Stimulated activated naive CD4-positive, alpha-beta T cell (primary cell): ENCODE data around the gene GAPVD1.

Experiments
- DNase-seq, 6 experiments: peaks; one replicate each; lab custom pipeline; 2025; lab: John Stamatoyannopoulos, UW

GAPVD1 gene

DNA sequence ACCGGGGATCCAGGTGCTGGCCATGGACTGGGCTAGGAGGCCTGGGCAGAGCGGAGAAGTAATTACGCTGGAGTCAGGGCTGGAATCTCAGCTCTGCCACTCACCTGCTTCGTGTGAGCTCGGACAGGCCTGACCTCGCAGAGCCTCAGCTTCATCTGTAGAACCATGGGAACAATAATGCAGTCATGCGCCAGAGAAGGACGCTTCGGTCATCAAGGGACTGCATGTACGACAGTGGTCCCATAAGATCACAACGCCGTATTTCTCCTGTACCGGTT is 145.1 kb downstream of the GAPVD1 start:
- DNase-seq = no peak

DNA sequence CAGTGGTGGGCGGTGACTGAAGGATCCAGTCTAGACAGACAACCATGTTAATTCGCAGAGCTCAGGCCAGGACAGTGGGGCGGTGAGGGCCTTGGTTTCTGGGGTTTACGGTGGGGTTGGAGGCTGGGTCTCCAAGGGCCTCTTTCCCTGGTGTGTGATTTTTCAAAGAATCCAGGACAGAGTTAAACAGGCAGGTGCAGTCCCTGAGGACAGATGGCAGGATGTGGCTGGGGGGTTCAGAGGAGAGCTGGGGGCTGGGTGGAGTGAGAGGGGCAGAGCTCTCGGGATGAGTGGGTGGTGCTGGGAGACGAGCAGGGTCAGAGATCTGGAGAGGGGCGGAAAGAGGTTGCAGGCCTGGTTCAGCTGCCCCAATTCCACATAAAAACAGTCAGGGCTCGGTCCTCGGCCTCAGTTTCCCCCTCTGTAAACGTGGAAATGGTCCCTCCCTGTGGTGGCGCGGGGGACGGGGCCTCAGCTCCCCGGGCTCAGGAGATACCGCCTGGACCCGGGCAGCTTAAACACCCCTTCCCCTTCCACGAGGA is 145.9 kb downstream of the GAPVD1 start:
- no peak for DNase-seq

DNA sequence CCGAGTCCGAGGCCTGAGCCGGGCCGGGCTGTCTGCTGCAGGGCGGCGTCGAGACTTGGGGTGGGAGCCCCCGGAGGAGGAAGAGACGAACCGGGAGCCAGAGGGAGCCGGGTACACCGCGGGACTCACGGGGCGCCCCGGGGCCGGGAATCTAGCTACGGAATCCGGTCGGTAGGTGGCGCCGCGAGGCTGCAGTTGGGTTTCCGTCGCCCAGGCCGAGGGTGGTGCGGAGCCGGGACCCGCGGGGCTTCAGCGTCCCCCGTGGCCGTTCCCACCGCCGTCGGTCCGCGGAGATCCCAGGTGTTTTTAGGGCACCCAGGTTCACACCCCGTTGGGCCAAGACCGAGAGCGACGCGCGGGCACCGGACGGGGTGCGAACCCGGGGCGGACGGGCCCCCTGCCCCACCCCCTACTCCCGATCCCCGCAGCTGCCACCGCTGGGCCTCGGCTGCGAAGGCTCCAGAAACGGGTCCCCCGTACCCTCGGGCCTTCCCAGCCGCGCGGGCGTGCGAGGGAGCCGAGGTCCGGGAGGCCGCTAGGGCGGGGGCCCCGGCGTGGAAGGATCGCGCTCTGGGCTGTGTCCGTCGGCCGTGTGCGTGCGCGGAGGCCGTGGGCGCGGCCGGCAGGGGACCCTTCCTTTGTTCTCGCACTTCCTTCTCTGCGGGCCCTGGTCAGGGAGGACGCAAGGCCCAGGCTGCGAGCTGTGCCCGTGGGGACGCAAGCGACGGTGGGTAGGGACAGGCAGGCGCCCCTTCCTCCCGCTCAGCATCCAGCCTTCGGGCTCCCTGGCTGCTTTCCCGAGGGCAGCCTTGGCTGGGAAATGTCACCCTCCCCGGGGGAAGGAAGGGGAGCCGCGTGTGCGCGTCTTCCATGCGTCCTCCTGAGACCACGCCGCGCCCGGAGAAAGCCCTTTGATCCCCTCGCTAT is 146.6 kb downstream of the GAPVD1 start:
- peak; percentile 27 to 73 (median 59) for DNase-seq

DNA sequence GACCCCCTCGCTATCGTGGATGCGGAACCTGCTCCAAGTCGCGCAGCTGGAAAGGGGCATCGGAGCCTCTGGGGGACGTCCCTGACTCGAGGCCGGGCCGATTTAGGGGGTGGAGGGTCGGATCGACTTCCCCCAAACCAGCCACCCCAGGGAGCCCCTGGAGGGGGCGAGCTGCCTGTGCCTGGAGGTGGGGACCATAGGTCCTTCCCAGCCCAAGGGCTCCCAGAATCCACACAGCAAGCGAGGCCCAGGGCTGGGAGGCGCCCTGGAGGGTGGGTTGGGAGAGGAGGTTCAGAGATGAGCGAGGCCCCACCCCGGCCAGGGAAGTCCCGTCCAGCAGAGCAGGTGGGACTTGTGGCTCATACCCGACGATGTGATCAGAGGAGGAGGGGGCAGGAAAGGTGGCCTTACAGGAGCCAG is 147.6 kb downstream of the GAPVD1 start:
- DNase-seq = no peak

DNA sequence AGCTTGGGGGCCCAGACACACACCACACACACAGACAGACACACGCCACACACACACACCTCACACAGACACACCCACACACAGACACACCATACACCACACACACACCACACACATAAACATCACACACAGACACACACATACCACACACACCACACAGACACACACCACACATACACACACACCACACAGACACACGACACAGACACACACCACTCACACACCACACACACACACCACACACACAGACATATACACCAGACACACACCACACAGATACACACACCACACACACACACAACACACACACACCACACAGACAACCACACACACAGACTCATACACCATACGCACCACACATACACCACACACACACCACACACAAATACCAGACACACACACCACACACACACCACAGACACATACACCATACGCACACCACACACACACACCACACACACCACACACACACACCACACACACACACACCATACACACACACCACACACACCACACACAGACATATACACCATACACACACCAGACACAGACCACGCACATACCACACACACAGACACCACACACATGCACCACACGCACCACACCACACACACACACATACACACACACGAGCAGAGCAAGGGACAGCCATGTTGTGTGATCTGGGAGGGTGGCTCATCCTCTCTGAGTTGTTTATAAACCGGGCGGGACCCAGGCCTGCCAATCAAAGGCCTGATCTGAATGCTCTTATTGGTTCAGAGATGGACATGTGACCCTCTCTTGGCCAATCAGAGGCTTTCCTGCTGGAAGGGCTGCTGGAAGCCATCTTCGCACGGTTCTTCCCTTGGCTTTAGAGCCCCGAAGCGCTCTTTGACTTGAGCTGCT is 148.3 kb downstream of the GAPVD1 start:
- DNase-seq = peak in 3 of 6 experiments; percentile 10 to 55 (median 10)

DNA sequence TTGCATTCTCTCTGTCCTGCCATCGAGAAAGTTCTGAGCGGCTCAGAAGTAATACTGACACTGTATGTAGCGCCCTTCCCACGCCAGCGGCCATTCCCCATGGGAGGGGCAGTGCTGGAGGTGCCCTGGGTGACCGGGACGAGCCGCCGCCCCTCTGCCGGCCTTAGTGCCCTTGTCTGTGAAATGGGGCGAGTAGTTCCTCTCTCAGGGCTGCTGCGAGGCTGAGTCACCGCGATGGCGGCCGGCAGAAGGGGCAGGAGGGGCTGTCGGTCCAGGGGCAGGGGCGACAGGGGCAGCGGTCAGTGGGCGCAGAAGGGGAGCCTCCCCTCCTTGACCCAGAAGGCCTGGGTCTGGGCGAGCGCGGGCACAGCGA is 148.9 kb downstream of the GAPVD1 start:
- no peak for DNase-seq

DNA sequence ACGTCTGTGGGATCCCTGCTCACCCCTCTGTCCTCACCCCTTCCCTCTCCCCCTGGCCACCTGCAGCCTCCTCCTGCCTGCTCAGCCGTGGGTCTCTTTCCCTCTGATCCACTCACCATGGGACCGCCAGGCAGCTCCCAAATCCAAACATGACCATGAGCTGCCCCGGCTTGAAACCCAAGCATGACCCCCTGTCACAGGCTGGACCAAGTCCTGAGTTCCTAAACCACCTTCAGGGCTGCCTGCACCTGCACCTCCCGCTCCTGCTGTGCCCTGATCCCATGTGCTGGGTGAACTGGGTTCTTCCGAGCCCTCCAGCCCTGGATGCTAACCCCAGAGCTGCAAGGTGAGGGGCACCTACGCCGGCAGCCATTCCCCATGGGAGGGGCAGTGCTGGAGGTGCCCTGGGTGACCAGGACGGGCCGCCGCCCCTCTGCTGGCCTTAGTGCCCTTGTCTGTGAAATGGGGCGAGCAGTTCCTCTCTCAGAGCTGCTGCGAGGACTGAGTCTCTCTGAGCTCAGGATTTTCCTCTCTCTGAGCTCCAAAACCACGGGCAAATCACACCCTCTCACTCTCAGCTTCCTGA is 149.6 kb downstream of the GAPVD1 start:
- DNase-seq = no peak

DNA sequence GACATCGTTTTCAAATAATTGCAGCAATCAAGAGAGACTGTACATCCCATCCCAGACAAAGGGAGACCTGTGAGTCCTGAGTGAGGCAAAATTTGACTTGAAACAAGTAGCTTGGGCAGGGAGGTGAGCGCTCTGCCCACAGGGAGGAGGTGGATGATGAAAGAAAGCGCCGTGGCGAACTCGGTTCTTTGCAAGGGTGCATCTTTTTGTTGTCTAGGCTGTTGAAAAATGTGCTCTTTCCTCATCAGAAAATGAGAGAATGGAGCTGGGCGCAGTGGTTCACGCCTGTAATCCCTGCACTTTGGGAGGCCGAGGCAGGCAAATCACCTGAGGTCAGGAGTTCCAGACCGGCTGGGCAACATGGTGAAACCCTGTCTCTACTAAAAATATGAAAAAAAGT is 150.5 kb downstream of the GAPVD1 start:
- DNase-seq = no peak

DNA sequence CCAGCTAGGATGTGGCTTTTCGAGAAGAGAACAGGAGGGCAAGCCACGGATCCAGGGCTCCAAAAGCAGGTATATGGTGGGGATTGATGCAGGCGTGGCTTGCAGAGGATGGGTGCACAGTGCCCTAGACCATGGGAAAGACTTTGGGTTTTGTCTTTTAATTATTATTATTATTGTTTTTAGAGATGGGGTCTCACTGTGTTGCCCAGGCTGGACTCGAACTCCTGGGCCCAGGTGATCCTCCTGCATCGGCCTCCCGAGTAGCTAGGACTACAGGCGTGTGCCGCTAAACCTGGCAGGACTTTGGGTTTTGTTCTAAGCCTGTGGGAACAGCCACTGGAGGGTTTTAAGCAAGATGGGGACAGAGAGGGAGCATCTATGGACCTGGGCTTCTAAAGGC is 152.0 kb downstream of the GAPVD1 start:
- DNase-seq = no peak

DNA sequence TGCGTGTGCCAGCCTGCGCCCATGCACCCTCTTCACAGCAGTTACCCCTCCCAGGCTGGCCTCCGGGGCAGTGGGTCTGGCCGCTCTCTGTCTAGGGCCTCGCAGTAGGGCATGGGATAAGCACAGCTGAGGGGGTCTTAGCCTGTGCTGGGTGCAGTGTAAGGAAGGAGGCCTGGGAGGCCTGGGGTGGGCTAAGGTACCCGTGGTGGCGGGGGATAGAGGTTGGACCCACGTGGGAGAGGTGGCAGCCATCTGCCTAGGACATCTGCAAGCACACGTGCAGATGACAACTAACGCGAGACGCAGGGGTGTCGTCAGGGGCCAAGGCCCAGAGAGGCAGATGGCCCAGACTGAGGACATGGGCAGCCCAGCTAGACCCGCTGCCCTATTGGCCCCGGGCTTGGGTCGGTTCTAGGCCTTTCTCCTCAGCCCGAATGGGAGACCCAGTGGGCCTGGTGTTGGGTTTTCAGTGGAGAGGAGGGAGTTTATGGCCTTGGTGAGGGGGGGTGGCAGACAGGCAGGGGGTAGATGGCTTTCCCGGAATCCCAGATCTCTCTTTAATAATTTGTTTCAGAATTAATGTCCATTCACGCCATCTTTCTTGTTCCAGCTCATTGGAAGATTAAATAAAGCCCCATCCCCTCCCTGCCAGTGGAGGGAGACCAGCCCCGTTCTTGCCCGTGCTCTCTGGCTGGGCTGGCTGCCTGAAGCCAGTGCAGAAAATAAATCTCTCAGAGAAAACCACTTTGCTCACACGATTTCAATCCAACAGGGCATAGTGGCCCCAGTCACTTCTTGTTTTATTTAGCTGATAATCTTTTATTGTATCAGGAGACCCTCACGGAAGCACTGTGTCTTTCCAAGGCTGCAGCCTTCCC is 154.2 kb downstream of the GAPVD1 start:
- DNase-seq = no peak

DNA sequence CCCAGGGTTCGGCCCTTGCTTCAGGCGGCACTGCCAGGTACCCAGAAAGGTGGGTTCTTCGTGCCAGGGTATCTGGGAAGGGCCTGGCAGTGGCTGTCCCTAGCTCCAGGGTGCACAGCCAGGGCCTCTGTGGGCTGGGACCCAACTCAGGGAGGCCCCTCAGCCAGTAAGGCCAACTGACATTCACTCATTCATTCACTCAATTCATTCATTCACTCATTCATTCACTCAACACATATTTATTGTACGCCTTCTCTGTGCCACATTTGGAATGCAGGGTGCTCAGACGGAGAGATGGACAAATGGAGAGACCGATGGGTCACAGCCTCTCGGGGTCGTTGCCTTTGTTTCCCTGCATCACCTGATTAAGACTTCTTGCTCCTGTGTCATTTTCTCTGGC is 154.9 kb downstream of the GAPVD1 start:
- no peak for DNase-seq
